ENCODE measurements around the gene GHRL.

DNA sequence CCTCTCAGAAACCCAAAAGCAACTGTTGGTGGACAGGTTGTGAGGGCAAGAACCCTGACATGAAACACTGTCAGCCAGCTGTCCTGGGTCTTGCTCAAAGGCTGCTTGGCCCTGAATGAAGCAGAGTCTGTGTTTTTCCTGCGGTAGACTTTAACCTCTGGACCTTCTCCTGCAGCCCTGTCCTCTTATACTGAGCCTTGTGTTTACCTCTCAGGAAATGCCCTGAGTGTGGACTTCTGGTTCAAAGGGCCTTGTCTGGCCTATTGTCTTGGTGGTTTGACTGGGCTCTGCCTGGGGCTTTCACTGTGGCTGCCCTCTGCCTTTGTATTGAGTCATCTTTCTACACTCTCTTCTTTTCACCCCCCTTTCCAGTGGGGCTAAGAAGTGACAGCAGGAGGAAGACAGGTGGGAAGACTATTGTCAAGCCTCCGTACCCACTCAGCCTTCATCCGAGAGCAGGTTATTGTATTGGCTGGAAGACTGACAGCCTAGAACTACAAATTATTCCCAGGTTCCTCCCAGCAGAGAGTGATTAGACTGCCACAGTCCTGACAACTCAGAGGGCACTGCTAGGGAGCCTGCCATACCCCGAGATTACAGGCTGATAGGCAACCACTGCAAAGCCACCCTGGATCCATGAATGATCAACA is 24.7 kb upstream of the GHRL start:
- TF ChIP-seq YY1 (IDR thresholded peaks at IDR 0.05; ENCODE audit: insufficient read depth, insufficient read length) (no peak), SUZ12 (IDR thresholded peaks at IDR 0.05; ENCODE audit: extremely low read depth, insufficient read depth, insufficient read length) (no peak), ZNF274 (IDR thresholded peaks at IDR 0.05; ENCODE audit: low read depth, low read length) (no peak)

Data from NT2/D1 (cell line).